Left lung (tissue), 10 donors: ENCODE results near the gene CBX1. TPM values are rescaled to one million over a fixed set of nuclear protein-coding genes. Genes with fewer than 3 reads are reported as not detected.

ENCODE experiments used
- ATAC-seq: fragments of 200-7000 bp; cut with Tn5 transposase; one replicate; pipeline ENCODE4 v1.9.1; 2020; ENCODE audit warnings: moderate library complexity
- DNase-seq, 4 donors: peaks; one replicate each; pipeline ENCODE4 v3.0.0-alpha.2; 2013 to 2020
- H3K27ac ChIP-seq, 2 donors: fragments of 200-600 bp; sonication (generic) in 1 of 2; one replicate each; pipeline versions ENCODE4 v1.5.0 to v1.8.0; 2020 to 2021
- H3K27me3 ChIP-seq, 2 donors: fragments of 200-600 bp; sonication (generic) in 1 of 2; one replicate each; pipeline versions ENCODE4 v1.5.0 to v1.8.0; 2020 to 2021
- H3K36me3 ChIP-seq, 2 donors: fragments of 200-600 bp; sonication (generic) in 1 of 2; one replicate each; pipeline versions ENCODE4 v1.5.0 to v1.8.0; 2020 to 2021
- H3K4me1 ChIP-seq, 2 donors: fragments of 200-600 bp; one replicate each; pipeline ENCODE4 v1.8.0; 2021
- H3K4me3 ChIP-seq, 2 donors: fragments of 200-600 bp; sonication (generic) in 1 of 2; one replicate each; pipeline versions ENCODE4 v1.5.0 to v1.8.0; 2020 to 2021; ENCODE audit warnings: mild to moderate bottlenecking in 1 of 2
- H3K9me3 ChIP-seq, 2 donors: fragments of 200-600 bp; sonication (generic) in 1 of 2; one replicate each; pipeline versions ENCODE4 v1.5.0 to v1.8.0; 2020 to 2021
- CTCF ChIP-seq, 2 donors: fragments of 200-600 bp; sonication (generic) in 1 of 2; IDR thresholded peaks; one replicate each; pipeline versions ENCODE4 v1.5.0 to v1.8.0; 2021; ENCODE audit warnings: antibody characterized with exemption in 2 of 2
- intact Hi-C, 2 donors: fragments of 100-400 bp; cut with DNase I; formaldehyde crosslinking; loops; one replicate each; pipeline versions ENCODE4 v1.11.2 to v1.14.2; 2022
- polyA plus RNA-seq, 6 donors: library from polyadenylated mRNA; unstranded; fragments of 120-200 nt; gene quantifications; one replicate each; pipeline ENCODE4 v1.2.1, GENCODE V29; 2013; ENCODE audit not compliant: insufficient read length in 6 of 6
- total RNA-seq, 2 donors: library from RNA; stranded (reverse); fragmentation: NEBNext Ultra II Directional; extraction: Animal tissue kit (Norgen Biotek cat#: 25700); gene quantifications; one replicate each; pipeline ENCODE4 v1.2.1, GENCODE V29; 2021
- donor health status: DM: no; HTN: yes; CAD: no.
- donor health status: DM: no; HTN: no; CAD: no.

Gene CBX1
- total and polyA plus RNA-seq, 8 donors: 43.0 to 213 (median 165) TPM

- Histone ChIP-seq H3K36me3 (no peaks in the 10 kb centered on the region), H3K9me3 (no peaks in the 10 kb centered on the region), H3K27me3 (peaks cover 27 to 68% of the 10 kb centered on the region in 2 donors), H3K4me1 (peaks cover 0 to 3% of the 10 kb centered on the region in 2 donors), H3K4me3 (no peak overlapping the region), H3K27ac (no peak overlapping the region)
- no peak for TF ChIP-seq CTCF (IDR thresholded peaks at IDR 0.05)
- ATAC-seq: no peak
- intact Hi-C loops: no loop called here
- DNase-seq: peak in 1 of 4 donors; percentile 24
Observed at GRCh38 chr17:48148854-48149786, 47.8 kb upstream of the CBX1 start.

GRCh38 chr17:48148029-48148770, 46.9 kb upstream of the CBX1 start:
- Histone ChIP-seq H3K27ac (no peak overlapping the region), H3K27me3 (peaks cover 27 to 75% of the 10 kb centered on the region in 2 donors), H3K9me3 (no peaks in the 10 kb centered on the region), H3K36me3 (no peaks in the 10 kb centered on the region), H3K4me1 (no peaks in the 10 kb centered on the region), H3K4me3 (no peak overlapping the region)
- intact Hi-C loops: no loop called here
- ATAC-seq (no peak), DNase-seq (no peak)
- no peak for TF ChIP-seq CTCF (IDR thresholded peaks at IDR 0.05)

GRCh38 chr17:48144976-48145798, 43.9 kb upstream of the CBX1 start:
- H3K27ac ChIP-seq: no peak overlapping the region
- intact Hi-C loops: no loop called here
- ATAC-seq (no peak), DNase-seq (no peak)
- H3K4me3 ChIP-seq: no peak overlapping the region
- peaks cover 0 to 7% of the 10 kb centered on the region in 2 donors for H3K4me1 ChIP-seq
- H3K27me3 ChIP-seq: peaks cover 14 to 51% of the 10 kb centered on the region in 2 donors
- no peak for TF ChIP-seq CTCF (IDR thresholded peaks at IDR 0.05)
- no peaks in the 10 kb centered on the region for H3K36me3 ChIP-seq
- no peaks in the 10 kb centered on the region for H3K9me3 ChIP-seq

- Histone ChIP-seq H3K36me3 (no peaks in the 10 kb centered on the region), H3K27ac (no peak overlapping the region), H3K27me3 (peaks cover 5 to 41% of the 10 kb centered on the region in 2 donors), H3K9me3 (no peaks in the 10 kb centered on the region), H3K4me3 (no peak overlapping the region), H3K4me1 (peaks cover 0 to 17% of the 10 kb centered on the region in 2 donors)
- ATAC-seq (no peak), DNase-seq (no peak)
- intact Hi-C loops: no loop called here
- TF ChIP-seq CTCF (IDR thresholded peaks at IDR 0.05): no peak
Observed at GRCh38 chr17:48144231-48144630, 43.0 kb upstream of the CBX1 start.
